ENCODE results near the gene TANGO2.
A peak's percentile ranks its signal among the peaks of the same experiment; 100 is the strongest.

The TANGO2 gene

GRCh38 chr22:19983741-19984140, 37.2 kb upstream of the TANGO2 start:
- no peak for DNase-seq (ENCODE audit: low read depth)

- peak; percentile 22 for DNase-seq (ENCODE audit: low read depth)
Observed at GRCh38 chr22:19984201-19984753, 36.6 kb upstream of the TANGO2 start.

- DNase-seq (ENCODE audit: low read depth): no peak
Observed at GRCh38 chr22:19984851-19985811, 35.8 kb upstream of the TANGO2 start.

- DNase-seq (ENCODE audit: low read depth): no peak
Observed at GRCh38 chr22:19986011-19986409, 34.9 kb upstream of the TANGO2 start.

GRCh38 chr22:19986410-19987341, 34.2 kb upstream of the TANGO2 start:
- DNase-seq (ENCODE audit: low read depth): peak; percentile 43

- DNase-seq (ENCODE audit: low read depth): no peak
Observed at GRCh38 chr22:19987394-19988306, 33.3 kb upstream of the TANGO2 start.

- no peak for DNase-seq (ENCODE audit: low read depth)
Observed at GRCh38 chr22:19988331-19988808, 32.5 kb upstream of the TANGO2 start.

GRCh38 chr22:19988965-19989724, 31.8 kb upstream of the TANGO2 start:
- no peak for DNase-seq (ENCODE audit: low read depth)

GRCh38 chr22:19989725-19990067, 31.2 kb upstream of the TANGO2 start:
- DNase-seq (ENCODE audit: low read depth): no peak

GRCh38 chr22:19990188-19990587, 30.7 kb upstream of the TANGO2 start:
- DNase-seq (ENCODE audit: low read depth): no peak

GRCh38 chr22:19990609-19991394, 30.1 kb upstream of the TANGO2 start:
- no peak for DNase-seq (ENCODE audit: low read depth)

- no peak for DNase-seq (ENCODE audit: low read depth)
Observed at GRCh38 chr22:19991395-19991644, 29.6 kb upstream of the TANGO2 start.

- no peak for DNase-seq (ENCODE audit: low read depth)
Observed at GRCh38 chr22:19991645-19992451, 29.1 kb upstream of the TANGO2 start.

GRCh38 chr22:19992481-19992911, 28.4 kb upstream of the TANGO2 start:
- no peak for DNase-seq (ENCODE audit: low read depth)

- DNase-seq (ENCODE audit: low read depth): no peak
Observed at GRCh38 chr22:19992921-19993355, 28.0 kb upstream of the TANGO2 start.

GRCh38 chr22:19993926-19994325, 27.0 kb upstream of the TANGO2 start:
- no peak for DNase-seq (ENCODE audit: low read depth)

GRCh38 chr22:19994851-19995610, 25.9 kb upstream of the TANGO2 start:
- no peak for DNase-seq (ENCODE audit: low read depth)
